ENCODE measurements around the gene LMBRD2. TPM values are rescaled to one million over a fixed set of nuclear protein-coding genes. Genes with fewer than 3 reads are reported as not detected.
A peak's percentile ranks its signal among the peaks of the same experiment; 100 is the strongest.

The LMBRD2 gene
- total and polyA plus RNA-seq, 9 donors = 2.0 to 8.8 (median 6.3) TPM

- Histone ChIP-seq H3K4me3 (peak overlapping the region; percentile 92), H3K27me3 (no peaks in the 10 kb centered on the region), H3K36me3 (no peaks in the 10 kb centered on the region), H3K27ac (no peak overlapping the region), H3K9me3 (no peaks in the 10 kb centered on the region), H3K4me1 (ENCODE audit: insufficient read depth) (peaks cover 3% of the 10 kb centered on the region)
- 1 to 2% (median 2%) methylated on average over 24 of the region's 24 CpGs for WGBS, 3 donors
- intact Hi-C loops (cut with DNase I) = loop anchor here in 1 of 4 donors (10.0 kb wide), 1 partner anchor 1238 kb away; the partner anchor contains the start of genes BRIX1 and RAD1
- no peak for TF ChIP-seq POLR2A (IDR thresholded peaks at IDR 0.05)
- no peak for TF ChIP-seq EP300 (IDR thresholded peaks at IDR 0.05)
- TF ChIP-seq, protein P1, sequence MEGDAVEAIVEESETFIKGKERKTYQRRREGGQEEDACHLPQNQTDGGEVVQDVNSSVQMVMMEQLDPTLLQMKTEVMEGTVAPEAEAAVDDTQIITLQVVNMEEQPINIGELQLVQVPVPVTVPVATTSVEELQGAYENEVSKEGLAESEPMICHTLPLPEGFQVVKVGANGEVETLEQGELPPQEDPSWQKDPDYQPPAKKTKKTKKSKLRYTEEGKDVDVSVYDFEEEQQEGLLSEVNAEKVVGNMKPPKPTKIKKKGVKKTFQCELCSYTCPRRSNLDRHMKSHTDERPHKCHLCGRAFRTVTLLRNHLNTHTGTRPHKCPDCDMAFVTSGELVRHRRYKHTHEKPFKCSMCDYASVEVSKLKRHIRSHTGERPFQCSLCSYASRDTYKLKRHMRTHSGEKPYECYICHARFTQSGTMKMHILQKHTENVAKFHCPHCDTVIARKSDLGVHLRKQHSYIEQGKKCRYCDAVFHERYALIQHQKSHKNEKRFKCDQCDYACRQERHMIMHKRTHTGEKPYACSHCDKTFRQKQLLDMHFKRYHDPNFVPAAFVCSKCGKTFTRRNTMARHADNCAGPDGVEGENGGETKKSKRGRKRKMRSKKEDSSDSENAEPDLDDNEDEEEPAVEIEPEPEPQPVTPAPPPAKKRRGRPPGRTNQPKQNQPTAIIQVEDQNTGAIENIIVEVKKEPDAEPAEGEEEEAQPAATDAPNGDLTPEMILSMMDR (IDR thresholded peaks at IDR 0.05) = no peak
- DNase-seq = peak in 1 of 5 donors; percentile 25
Measured at GRCh38 chr5:36152324-36153297, 924 bp upstream of the LMBRD2 start.

DNA sequence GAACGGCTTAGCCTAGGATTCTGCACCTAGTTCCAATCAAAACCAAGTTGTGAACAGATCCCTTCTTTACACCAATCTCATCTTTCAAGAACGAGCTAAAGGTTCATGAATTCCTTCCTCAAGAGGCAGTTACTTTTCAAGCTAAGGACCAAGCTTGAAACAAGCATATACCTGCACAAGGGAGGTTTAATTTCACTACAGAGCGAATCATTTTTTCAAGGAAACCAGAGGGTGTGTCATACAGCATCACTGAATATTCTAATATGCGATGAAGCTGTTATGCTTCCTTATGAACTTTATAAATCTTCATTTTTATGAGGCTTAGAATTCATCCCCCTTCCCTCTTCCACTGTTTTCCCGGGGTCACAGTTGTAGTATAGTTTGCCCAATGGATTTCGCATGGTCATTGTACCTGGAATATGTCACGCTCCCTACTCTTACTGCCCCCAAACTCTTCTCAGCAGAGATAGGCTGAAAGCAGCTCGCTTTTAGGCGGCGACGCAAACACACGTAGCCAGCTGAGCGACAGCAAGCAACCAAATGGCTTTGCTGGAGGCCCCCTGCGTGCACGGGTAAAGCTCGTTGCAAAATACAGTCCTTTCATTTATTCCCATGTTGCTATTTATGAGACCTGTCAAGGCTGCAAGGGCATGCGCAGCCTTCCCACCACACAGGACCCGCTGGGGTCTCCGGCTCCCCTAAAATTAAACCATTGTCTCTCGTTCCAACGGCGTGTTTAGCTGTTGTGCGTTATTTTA lies 832 bp downstream of the LMBRD2 start:
- DNase-seq = peak in 3 of 5 donors; percentile 23 to 40 (median 33)
- no peaks in the 10 kb centered on the region for H3K9me3 ChIP-seq
- intact Hi-C loops (cut with DNase I) = loop anchor here in 1 of 4 donors (10.0 kb wide), 1 partner anchor 1236 kb away; the partner anchor contains the start of genes BRIX1 and RAD1
- no peaks in the 10 kb centered on the region for H3K27me3 ChIP-seq
- H3K36me3 ChIP-seq = no peaks in the 10 kb centered on the region
- H3K4me1 ChIP-seq (ENCODE audit: insufficient read depth) = peaks cover 1% of the 10 kb centered on the region
- TF ChIP-seq EP300 (IDR thresholded peaks at IDR 0.05) (no peak), POLR2A (IDR thresholded peaks at IDR 0.05) (no peak)
- TF ChIP-seq, protein P1 (IDR thresholded peaks at IDR 0.05) = no peak
- no peak overlapping the region for H3K27ac ChIP-seq
- WGBS, 3 donors = 1 to 4% (median 2%) methylated on average over 23 of the region's 23 CpGs
- H3K4me3 ChIP-seq = peak overlapping the region; percentile 92

DNA sequence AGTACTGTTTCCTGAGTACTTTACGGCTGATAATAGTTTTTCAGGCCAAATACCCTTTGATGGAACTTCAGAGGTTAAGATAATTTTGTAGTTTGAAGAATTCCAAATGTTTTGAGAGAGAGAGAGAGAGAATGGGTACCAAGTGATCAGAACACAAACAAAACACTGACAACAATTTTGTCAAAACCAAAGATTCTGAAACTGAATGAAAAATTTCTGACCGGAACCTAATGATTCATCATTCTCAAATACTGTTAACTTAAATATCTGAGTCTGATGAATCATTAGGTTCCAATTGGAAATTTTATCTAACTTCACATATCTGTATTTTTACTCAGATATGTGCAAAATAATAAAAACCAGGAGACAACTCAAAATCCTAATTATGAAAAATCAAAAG lies 4.0 kb downstream of the LMBRD2 start:
- Histone ChIP-seq H3K9me3 (no peaks in the 10 kb centered on the region), H3K4me1 (ENCODE audit: insufficient read depth) (no peaks in the 10 kb centered on the region), H3K27me3 (no peaks in the 10 kb centered on the region), H3K4me3 (no peak overlapping the region), H3K36me3 (no peaks in the 10 kb centered on the region), H3K27ac (no peak overlapping the region)
- WGBS, 3 donors = 92 to 95% (median 92%) methylated on average over 2 of the region's 2 CpGs
- TF ChIP-seq EP300 (IDR thresholded peaks at IDR 0.05) = no peak
- TF ChIP-seq, protein P1 (IDR thresholded peaks at IDR 0.05) = no peak
- TF ChIP-seq POLR2A (IDR thresholded peaks at IDR 0.05) = no peak
- no peak for DNase-seq
- intact Hi-C loops (cut with DNase I) = no loop called here

GRCh38 chr5:36146390-36146789 lies 5.3 kb downstream of the LMBRD2 start:
- H3K27ac ChIP-seq = no peak overlapping the region
- no peaks in the 10 kb centered on the region for H3K4me1 ChIP-seq (ENCODE audit: insufficient read depth)
- no peaks in the 10 kb centered on the region for H3K9me3 ChIP-seq
- no peak for DNase-seq
- no peaks in the 10 kb centered on the region for H3K27me3 ChIP-seq
- intact Hi-C loops (cut with DNase I) = no loop called here
- WGBS, 3 donors = 63 to 86% (median 81%) methylated on average over 3 of the region's 3 CpGs
- H3K4me3 ChIP-seq = no peak overlapping the region
- H3K36me3 ChIP-seq = no peaks in the 10 kb centered on the region
- TF ChIP-seq, protein P1 (IDR thresholded peaks at IDR 0.05) = no peak
- TF ChIP-seq POLR2A (IDR thresholded peaks at IDR 0.05) = no peak
- TF ChIP-seq EP300 (IDR thresholded peaks at IDR 0.05) = no peak
